Brain pericyte (primary cell): ENCODE measurements around the gene ERBB4.
A peak's percentile ranks its signal among the peaks of the same experiment; 100 is the strongest.
"Not testable (repeated sequence)": the region's sequence is repeated elsewhere in the genome, so short reads cannot be mapped to it uniquely, and the experiment has no call there.

Experiments
- DNase-seq: peaks from one replicate; pipeline ENCODE4 v3.0.0-alpha.2; 2012; ENCODE audit warnings: low read depth, low spot score

Gene ERBB4

GRCh38 chr2:211611621-211612020 is 927.0 kb downstream of the ERBB4 start:
- no peak for DNase-seq

DNA sequence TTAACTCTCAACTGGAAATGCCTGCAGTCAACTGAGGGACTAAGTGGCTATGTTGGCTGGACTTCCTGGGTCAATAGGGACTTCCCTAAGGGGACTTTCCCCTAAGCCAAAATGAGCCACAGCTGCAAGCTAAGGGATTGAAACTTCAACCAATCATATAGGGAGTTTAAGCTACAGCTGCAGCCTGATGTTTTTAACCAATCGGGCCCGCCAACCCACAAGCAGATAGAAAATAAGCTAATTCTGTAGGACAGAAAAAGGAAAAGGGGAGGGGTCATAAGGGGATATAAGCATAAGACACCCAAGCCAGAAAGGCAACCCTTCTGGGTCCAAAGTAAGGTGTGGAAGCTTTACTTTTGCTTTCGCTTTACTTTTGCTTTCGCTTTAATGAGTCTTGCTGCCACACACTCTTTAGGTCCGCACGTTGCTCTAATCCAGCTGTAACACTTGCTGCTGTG is 927.5 kb downstream of the ERBB4 start:
- no peak for DNase-seq

GRCh38 chr2:211609127-211609526 is 929.5 kb downstream of the ERBB4 start:
- DNase-seq: no peak

- no peak for DNase-seq
Measured at GRCh38 chr2:211599146-211599545, 939.5 kb downstream of the ERBB4 start.

DNA sequence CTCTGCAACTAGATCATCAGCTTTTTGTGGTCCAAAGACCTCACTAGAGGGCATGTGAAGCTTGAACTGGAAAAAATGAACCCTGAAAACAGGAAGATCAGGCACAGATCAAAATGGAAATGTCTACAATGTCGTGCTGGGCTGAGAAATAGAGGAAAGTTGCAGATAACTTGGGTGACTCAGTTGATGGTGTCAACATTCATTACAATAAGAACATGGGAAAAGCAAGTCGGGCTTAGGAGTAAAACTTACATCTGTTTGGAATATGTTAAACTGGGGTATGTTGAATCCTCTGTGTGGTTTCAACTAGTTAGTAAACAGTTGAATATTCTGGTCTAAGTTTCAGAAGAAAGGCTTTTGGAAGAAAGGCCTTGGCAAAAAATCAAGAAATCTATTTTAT is 940.4 kb downstream of the ERBB4 start:
- DNase-seq: no peak

DNA sequence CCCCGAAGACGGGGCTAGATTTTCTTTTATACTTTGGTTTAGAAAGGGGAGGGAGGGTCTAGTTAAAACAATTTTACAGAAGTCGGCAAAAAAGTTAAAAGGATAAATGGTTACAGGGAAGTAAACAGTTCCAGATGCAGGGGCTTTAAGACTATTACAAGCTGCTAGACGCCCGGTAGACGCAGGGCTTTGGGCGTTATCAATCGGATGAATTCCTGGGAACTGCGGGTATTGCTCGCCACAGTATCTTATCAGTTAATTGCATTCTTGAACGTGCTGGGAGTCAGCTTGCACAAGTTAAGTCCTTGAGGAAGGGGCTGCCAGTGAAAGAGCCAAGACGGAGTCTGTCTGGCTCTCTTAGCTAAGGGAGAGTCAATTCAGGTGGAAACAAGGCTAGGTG is 946.6 kb downstream of the ERBB4 start:
- not testable (repeated sequence) for DNase-seq

GRCh38 chr2:211591426-211591825 is 947.2 kb downstream of the ERBB4 start:
- no peak for DNase-seq

DNA sequence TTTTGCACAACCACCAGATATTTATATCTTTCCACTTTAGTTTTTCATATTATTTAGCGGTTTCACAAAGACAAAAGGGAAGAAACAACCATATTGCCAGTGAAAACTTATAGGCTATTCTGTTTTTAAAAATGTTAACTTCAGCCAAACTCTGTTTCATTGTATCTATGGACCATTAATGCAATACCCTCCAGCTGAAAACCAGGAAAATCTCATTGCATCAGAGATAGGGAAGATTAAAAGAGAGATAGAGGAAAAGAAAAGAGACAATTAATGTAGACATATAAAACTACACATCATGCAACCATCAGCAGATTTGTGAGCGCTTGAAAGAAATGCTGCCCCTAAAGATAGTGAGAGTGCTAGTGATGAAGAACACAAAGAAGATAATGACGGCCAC is 970.2 kb downstream of the ERBB4 start:
- no peak for DNase-seq

GRCh38 chr2:211564441-211564840 is 974.2 kb downstream of the ERBB4 start:
- DNase-seq: no peak

DNA sequence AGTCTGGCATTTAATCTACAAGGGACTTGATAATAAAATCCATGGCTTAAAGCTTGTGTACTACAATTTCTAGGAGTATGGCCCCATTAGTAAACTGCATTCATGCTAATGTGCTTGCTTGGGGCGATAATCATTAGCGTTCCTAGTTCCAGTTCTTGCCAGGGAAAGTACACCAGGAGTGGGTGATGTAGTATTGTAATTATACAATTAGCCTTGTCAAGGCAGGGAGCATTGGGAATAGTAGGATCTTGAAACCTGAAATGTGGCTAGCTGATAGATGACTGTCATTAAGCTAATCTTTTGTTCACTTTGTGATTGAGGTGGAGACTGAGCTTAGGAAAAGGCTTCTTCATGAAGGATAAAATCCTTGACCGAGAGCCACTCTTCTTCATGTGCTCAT is 993.0 kb downstream of the ERBB4 start:
- DNase-seq: no peak

DNA sequence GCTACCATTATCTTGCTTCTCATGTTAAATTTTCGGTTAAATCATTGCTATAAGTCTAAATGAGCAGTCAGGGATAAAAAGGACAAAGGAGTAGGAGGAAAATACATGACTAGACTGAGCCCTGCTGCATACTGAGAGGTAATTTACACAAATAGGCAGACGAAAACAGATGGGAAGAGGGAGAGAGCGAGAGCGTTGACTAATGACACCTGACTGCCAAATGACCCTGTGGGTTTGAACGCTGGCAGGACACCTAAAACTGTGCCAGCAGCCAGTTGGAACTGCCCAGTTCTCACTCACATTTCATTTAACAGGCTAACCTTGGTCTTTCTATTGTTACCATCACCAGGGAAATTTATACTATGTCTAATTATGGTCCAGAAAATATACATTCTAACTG is 1004.0 kb downstream of the ERBB4 start:
- no peak for DNase-seq

- DNase-seq: not testable (repeated sequence)
Measured at GRCh38 chr2:211524248-211524647, 1014.4 kb downstream of the ERBB4 start.

DNA sequence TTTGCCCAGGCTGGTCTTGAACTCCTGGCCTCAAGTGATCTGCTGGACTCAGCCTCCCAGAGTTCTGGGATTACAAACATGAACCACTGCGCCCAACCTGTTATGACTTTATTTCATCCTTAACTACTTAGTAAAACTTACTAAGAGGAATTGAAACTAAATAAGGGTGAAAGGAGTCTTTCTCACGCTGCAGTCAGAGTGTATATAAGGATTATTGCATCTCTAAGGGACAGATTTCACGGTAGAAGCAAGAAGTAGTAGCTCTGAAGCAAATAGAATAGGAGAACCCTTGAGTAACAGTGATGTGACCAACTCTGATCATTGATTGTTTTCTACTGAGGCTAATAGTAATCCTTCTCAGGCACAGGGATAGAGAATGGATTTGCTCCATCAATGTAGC is 1022.1 kb downstream of the ERBB4 start:
- no peak for DNase-seq

GRCh38 chr2:211514049-211514448 is 1024.6 kb downstream of the ERBB4 start:
- DNase-seq: no peak

DNA sequence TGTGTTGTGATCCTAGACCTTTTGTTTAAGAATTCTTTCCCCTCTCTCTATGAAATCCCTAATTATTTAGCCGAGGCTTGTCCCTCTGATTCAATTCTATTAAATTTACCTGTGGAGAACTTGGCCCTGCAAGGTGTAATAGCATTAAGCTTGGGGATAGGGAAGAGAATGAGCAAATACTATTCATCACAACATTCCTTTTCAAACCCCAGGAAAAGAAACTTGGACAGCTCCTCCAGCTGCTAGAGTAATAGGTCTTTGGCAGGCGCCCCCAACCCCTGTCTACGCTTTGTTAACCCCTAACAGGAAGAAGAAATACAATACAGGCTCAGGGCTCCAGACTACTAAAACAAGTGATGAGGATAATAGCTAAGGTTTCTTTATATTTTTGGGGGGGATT is 1025.2 kb downstream of the ERBB4 start:
- DNase-seq: no peak

GRCh38 chr2:211512806-211513205 is 1025.8 kb downstream of the ERBB4 start:
- no peak for DNase-seq

GRCh38 chr2:211503856-211504255 is 1034.7 kb downstream of the ERBB4 start:
- DNase-seq: peak; percentile 2

GRCh38 chr2:211503198-211503597 is 1035.4 kb downstream of the ERBB4 start:
- DNase-seq: no peak

DNA sequence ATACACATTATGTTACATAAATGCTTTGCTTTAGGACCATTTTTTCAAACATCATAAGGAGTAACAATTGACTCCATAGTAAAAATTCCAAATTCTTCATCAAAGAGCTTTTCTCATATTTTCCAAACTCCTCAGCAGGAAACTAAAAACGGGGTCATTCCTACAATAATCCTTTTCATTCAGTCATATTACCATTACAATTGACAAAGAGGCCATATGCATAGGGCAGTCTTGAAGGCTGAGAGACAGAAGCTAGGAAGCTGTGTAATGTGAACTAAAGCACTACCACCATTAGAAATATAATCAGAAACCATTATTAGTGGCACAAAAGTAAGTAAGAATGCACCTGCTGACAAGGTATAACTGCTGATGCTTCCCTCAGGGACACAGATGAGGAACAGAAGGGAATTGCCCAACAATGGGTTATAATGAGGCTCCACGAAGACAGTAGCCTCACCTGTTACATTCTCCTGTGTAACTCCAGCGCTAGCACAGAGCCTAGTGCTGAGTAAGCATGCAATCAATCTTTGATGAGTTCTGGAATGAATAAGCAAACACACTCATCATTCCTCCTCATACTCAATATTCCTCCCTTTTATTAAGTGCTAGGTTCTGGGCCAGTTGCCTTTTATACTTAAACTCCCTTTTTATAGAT is 1039.9 kb downstream of the ERBB4 start:
- DNase-seq: no peak

- no peak for DNase-seq
Measured at GRCh38 chr2:211495339-211495738, 1043.3 kb downstream of the ERBB4 start.

GRCh38 chr2:211494536-211494935 is 1044.1 kb downstream of the ERBB4 start:
- no peak for DNase-seq

DNA sequence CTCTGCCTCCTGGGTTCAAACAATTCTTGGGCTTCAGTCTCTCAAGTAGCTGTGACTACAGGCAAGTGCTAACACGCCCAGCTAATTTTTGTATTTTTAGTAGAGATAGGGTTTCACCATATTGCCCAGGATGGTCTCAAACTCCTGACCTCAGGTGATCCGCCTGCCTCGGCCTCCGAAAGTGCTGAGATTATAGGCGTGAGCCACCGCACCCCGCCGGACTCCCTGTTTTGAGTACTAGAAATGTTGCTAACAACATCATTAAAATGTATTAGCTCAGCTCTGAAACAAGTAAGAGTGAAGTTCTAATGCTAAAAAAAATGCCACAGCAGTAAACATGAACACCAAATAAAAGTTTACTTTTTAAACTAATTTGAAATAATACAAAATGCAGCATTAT is 1044.5 kb downstream of the ERBB4 start:
- no peak for DNase-seq

DNA sequence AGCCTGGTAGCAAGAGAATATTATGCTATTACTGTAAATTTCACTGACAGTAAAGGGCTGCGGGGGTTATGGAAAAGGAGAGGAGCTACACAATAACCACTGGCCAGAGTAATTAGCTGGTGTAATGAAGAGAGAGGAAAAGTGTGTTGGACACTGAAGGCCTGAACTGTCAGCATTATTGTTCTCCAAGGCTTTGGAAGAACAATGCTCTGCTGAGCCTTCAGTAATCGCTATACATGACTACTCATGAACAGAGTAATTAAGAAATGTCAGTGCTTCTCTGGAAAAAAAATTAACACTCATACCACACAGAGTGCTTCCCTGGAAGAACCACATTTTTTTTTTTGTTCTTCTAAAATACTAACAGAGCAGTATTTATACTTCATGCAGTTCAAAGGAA is 1050.9 kb downstream of the ERBB4 start:
- no peak for DNase-seq

GRCh38 chr2:211479536-211480150 is 1059.0 kb downstream of the ERBB4 start:
- DNase-seq: no peak
